Lower leg skin (tissue), 4 donors: Measurements from ENCODE around the gene TUBG2. TPM values are rescaled to one million over a fixed set of nuclear protein-coding genes. Genes with fewer than 3 reads are reported as not detected.
A peak's percentile ranks its signal among the peaks of the same experiment; 100 is the strongest.

Experiments
- DNase-seq, 2 donors: peaks; one replicate each; pipeline ENCODE4 v3.0.0-alpha.2; 2019; ENCODE audit warnings: low spot score in 2 of 2
- H3K4me3 ChIP-seq: fragments of 200-600 bp; sonication (generic); 2 replicates; pipeline ENCODE4 v1.5.1; 2017; ENCODE audit warnings: mild to moderate bottlenecking, low read depth; ENCODE audit not compliant: poor library complexity, severe bottlenecking
- CTCF ChIP-seq, 3 donors: fragments of 450-650 bp; IDR thresholded peaks; one replicate each; pipeline ENCODE4 v1.5.1; 2016; ENCODE audit warnings: antibody characterized with exemption in 3 of 3, mild to moderate bottlenecking in 3 of 3, moderate library complexity in 2 of 3
- POLR2A ChIP-seq, 2 donors: fragments of 450-650 bp; IDR thresholded peaks; one replicate each; pipeline ENCODE4 v1.6.1; 2016 to 2017; ENCODE audit warnings: antibody characterized with exemption in 2 of 2, mild to moderate bottlenecking in 1 of 2, moderate library complexity in 1 of 2
- WGBS, 2 donors: methylation state at CpG; one replicate each; pipeline ENCODE4 v1.1.5; 2018; 5-methylcytosine and 5-hydroxymethylcytosine counted together
- intact Hi-C: fragments of 100-400 bp; cut with DNase I; formaldehyde crosslinking; loops from one replicate; pipeline ENCODE4 v1.15.0; 2023; ENCODE audit warnings: low total_unique reads
- total RNA-seq, 4 donors: library from RNA; depleted of rRNA; stranded (reverse); fragments of >200 nt; gene quantifications; one replicate each; pipeline ENCODE4 v1.1.0, GENCODE V29; 2016

TUBG2 gene
- total RNA-seq, 4 donors from 2014 or later: 10.6 to 19.3 (median 13.7) TPM

DNA sequence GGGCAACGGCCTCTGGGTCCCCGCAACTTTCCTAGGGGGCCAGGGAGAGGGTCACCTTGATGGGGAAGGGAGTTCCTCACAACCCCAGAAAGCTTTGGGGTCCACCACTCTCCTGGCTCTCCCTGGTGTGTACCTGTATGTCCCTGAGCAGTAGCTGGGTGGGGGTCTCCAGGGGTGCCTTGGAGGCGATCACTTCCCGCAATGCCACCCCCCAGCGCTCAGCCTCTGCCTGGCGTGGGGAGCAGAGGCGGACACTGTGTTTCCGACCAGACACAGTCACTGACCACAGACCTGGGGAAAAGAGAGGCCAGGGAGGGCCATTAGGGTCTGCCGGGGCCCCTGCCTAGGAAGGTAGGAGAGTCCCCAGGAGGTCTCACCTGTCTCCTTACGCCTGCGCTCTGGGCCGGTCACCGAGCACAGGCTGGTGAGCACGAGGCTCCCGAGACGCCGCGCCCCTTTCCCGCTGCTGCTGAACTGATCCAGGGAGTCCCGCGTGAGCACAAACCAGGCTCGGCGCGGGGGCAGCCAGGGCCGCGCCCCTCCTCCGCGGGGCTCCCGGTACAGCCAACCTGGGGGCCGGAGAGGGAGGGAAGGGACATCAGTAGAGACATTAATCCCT lies 14.3 kb downstream of the TUBG2 start:
- no peak for DNase-seq
- 47 to 60% methylated on average over 15 to 29 of the region's 30 CpGs for WGBS, 2 donors
- TF ChIP-seq CTCF (IDR thresholded peaks at IDR 0.05) (no peak), POLR2A (IDR thresholded peaks at IDR 0.05) (no peak)
- intact Hi-C loops: no loop called here
- no peak overlapping the region for H3K4me3 ChIP-seq

DNA sequence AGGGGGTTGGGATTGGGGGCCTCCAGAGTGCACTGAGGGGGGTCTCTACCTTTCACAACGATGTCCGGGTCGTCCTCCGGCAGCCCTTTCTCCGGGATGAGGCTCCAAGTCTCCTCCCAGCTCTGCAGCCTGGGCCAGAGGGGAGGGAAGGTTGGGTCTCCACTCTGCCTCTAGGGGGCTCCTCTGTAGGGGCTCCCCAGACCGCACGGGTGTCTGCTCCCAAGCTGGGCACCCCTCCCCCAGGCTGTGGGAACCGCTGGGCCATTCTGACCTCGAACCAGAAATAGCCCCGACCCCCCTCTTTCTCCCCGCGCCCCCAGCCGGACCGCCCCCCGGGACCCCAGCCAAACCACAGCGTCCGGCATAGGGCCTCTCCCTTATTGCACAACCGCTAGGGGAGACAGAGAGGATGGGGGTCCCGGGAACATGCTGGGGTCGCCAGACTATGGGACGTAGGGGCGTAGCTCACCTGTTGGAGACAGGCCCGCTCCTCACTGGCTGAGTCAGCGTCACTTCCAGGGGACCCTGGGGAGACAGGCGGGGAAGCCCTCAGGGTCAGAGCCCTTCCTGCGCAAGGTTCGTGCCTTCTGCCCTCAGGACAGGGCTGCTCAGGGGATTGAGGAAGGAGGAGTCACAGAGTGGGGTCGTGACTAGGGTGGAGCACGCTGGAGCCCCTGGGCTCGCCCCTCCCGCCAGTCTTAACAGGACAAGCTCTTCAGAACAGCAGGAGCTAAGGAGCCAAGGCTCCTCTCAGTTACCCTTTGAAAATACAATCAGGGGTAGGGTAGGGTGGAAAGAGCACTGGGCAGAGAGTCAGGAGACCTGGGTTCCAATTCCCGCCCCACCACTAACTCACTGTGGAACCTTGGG lies 15.0 kb downstream of the TUBG2 start:
- intact Hi-C loops: no loop called here
- peak in 1 of 2 donors; percentile 92 for DNase-seq
- 11 to 13% methylated on average over 14 to 18 of the region's 32 CpGs for WGBS, 2 donors
- TF ChIP-seq CTCF (IDR thresholded peaks at IDR 0.05): no peak
- no peak for TF ChIP-seq POLR2A (IDR thresholded peaks at IDR 0.05)
- H3K4me3 ChIP-seq: no peak overlapping the region

DNA sequence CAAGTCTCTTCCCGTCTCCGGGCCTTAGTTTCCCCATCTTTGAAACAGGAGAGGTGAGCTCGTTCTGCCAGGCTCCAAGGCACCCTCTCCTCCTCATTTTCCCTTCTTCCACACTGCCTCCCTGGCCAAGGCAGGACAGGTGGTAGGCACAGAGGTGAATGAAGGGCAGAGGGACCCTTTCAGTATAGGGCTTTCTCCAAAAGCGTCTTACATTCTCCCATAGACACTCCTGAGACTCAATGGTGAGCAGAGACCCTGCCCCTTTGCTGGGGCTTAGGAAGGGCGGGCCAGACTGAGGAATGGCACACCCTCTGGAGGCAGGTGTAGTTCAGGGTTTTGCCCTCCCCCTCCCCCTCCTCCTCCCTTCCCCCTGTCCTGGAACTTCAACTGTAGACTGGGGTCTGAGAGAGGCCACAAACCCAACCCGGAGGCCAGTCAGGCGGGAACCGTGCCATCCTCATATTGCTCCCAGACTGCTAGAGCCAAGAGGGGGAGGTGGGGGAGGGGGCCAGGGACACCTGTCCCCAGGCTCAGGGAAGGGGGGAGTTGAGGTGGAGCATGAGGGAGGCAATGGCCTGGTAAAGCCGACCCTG lies 15.8 kb downstream of the TUBG2 start:
- DNase-seq: no peak
- TF ChIP-seq POLR2A (IDR thresholded peaks at IDR 0.05) (no peak), CTCF (IDR thresholded peaks at IDR 0.05) (no peak)
- intact Hi-C loops: no loop called here
- H3K4me3 ChIP-seq: peak overlapping the region; percentile 87
- WGBS, 2 donors: 21 to 26% methylated on average over 7 to 9 of the region's 9 CpGs

GRCh38 chr17:42675348-42675964 lies 16.4 kb downstream of the TUBG2 start:
- intact Hi-C loops: no loop called here
- TF ChIP-seq POLR2A (IDR thresholded peaks at IDR 0.05) (no peak), CTCF (IDR thresholded peaks at IDR 0.05) (no peak)
- peak overlapping the region; percentile 87 for H3K4me3 ChIP-seq
- WGBS, 2 donors: 2% methylated on average over 12 to 24 of the region's 27 CpGs
- DNase-seq: no peak

DNA sequence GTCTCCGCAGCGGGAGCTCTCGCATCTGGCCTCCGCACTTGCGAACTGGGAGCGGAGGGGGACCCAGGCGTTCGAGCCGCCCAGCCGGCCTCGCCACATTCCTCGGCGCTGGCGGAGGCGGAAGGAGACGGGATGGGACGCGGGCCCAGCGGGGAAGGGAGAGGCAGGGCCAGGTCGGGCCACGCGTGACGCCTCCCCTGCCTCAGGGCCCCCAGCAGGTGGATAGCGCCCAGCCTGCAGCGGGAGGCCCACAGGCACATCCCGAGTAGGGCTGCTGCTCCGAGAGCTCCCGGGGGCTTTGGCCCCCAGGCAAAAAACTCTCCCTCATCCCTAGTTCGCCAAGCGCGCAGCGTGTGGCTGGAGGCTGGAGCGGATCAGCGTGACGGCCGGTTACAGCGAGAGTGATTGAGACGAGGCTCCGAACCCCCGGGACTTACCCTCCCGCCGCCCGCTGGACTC lies 16.9 kb downstream of the TUBG2 start:
- no peak for TF ChIP-seq POLR2A (IDR thresholded peaks at IDR 0.05)
- peak overlapping the region; percentile 87 for H3K4me3 ChIP-seq
- WGBS, 2 donors: 0 to 1% methylated on average over 32 to 39 of the region's 43 CpGs
- intact Hi-C loops: loop anchor here (2.0 kb wide), 1 partner anchor 67 kb away; the partner anchor contains the start of genes RETREG3 and TUBG1
- DNase-seq: peak in 1 of 2 donors; percentile 94
